Measurements from ENCODE around the gene STARD5. TPM values are rescaled to one million over a fixed set of nuclear protein-coding genes. Genes with fewer than 3 reads are reported as not detected.

The STARD5 gene
- total RNA-seq, 1 experiment from 2014 or later = 1.0 TPM

GRCh38 chr15:81363718-81364500 is 40.0 kb upstream of the STARD5 start:
- no peak for TF ChIP-seq CTCF (IDR thresholded peaks at IDR 0.05; ENCODE audit: insufficient read depth in 1 of 2, low read depth in 1 of 2, low read length in 1 of 2, severe bottlenecking in 1 of 2, unreplicated experiment in 1 of 2)
- no peak overlapping the region for H3K27ac Mint-ChIP-seq (ENCODE audit: unreplicated experiment)
- Histone ChIP-seq H3K27me3 (replicated peaks; ENCODE audit: control insufficient read depth, insufficient read depth, low read length) (no peaks in the 10 kb centered on the region), H3K4me1 (no peaks in the 10 kb centered on the region), H3K9me3 (no peaks in the 10 kb centered on the region), H3K4me3 (ENCODE audit: low read depth, low read length) (no peak overlapping the region), H3K36me3 (ENCODE audit: control insufficient read depth, insufficient read depth, low read length) (no peaks in the 10 kb centered on the region)
- DNase-seq = no peak
- H3K27me3 Mint-ChIP-seq (ENCODE audit: insufficient read depth, unreplicated experiment) = peaks cover 2% of the 10 kb centered on the region
- H3K9me3 Mint-ChIP-seq (ENCODE audit: unreplicated experiment) = no peaks in the 10 kb centered on the region
- H3K4me1 Mint-ChIP-seq (ENCODE audit: low read depth, unreplicated experiment) = no peaks in the 10 kb centered on the region
- H3K4me3 Mint-ChIP-seq (ENCODE audit: unreplicated experiment) = no peak overlapping the region
- H3K36me3 Mint-ChIP-seq (ENCODE audit: insufficient read depth, unreplicated experiment) = no peaks in the 10 kb centered on the region
- intact Hi-C loops (cut with micrococcal nuclease; ENCODE audit: unreplicated experiment) = no loop called here
- no TSS peak for BruUV-seq (replicated peaks)
- CTCF ChIA-PET = no interaction called here
- POLR2A ChIA-PET = no interaction called here

- intact Hi-C loops (cut with micrococcal nuclease; ENCODE audit: unreplicated experiment) = no loop called here
- peaks cover 2% of the 10 kb centered on the region for H3K27me3 Mint-ChIP-seq (ENCODE audit: insufficient read depth, unreplicated experiment)
- Histone ChIP-seq H3K4me1 (no peaks in the 10 kb centered on the region), H3K9me3 (no peaks in the 10 kb centered on the region), H3K4me3 (ENCODE audit: low read depth, low read length) (no peak overlapping the region), H3K27me3 (replicated peaks; ENCODE audit: control insufficient read depth, insufficient read depth, low read length) (no peaks in the 10 kb centered on the region), H3K36me3 (ENCODE audit: control insufficient read depth, insufficient read depth, low read length) (no peaks in the 10 kb centered on the region)
- POLR2A ChIA-PET = no interaction called here
- no TSS peak for BruUV-seq (replicated peaks)
- no peak for TF ChIP-seq CTCF (IDR thresholded peaks at IDR 0.05; ENCODE audit: insufficient read depth in 1 of 2, low read depth in 1 of 2, low read length in 1 of 2, severe bottlenecking in 1 of 2, unreplicated experiment in 1 of 2)
- H3K27ac Mint-ChIP-seq (ENCODE audit: unreplicated experiment) = no peak overlapping the region
- CTCF ChIA-PET = no interaction called here
- no peaks in the 10 kb centered on the region for H3K9me3 Mint-ChIP-seq (ENCODE audit: unreplicated experiment)
- H3K4me1 Mint-ChIP-seq (ENCODE audit: low read depth, unreplicated experiment) = no peaks in the 10 kb centered on the region
- no peaks in the 10 kb centered on the region for H3K36me3 Mint-ChIP-seq (ENCODE audit: insufficient read depth, unreplicated experiment)
- H3K4me3 Mint-ChIP-seq (ENCODE audit: unreplicated experiment) = no peak overlapping the region
- no peak for DNase-seq
These were observed 39.3 kb upstream of the STARD5 start for GRCh38 chr15:81363276-81363675.

GRCh38 chr15:81362790-81363189 is 38.8 kb upstream of the STARD5 start:
- no peak for TF ChIP-seq CTCF (IDR thresholded peaks at IDR 0.05; ENCODE audit: insufficient read depth in 1 of 2, low read depth in 1 of 2, low read length in 1 of 2, severe bottlenecking in 1 of 2, unreplicated experiment in 1 of 2)
- Mint-ChIP-seq H3K27ac (ENCODE audit: unreplicated experiment) (no peak overlapping the region), H3K4me1 (ENCODE audit: low read depth, unreplicated experiment) (no peaks in the 10 kb centered on the region), H3K9me3 (ENCODE audit: unreplicated experiment) (no peaks in the 10 kb centered on the region), H3K4me3 (ENCODE audit: unreplicated experiment) (no peak overlapping the region), H3K27me3 (ENCODE audit: insufficient read depth, unreplicated experiment) (peaks cover 2% of the 10 kb centered on the region), H3K36me3 (ENCODE audit: insufficient read depth, unreplicated experiment) (no peaks in the 10 kb centered on the region)
- H3K4me1 ChIP-seq = no peaks in the 10 kb centered on the region
- no peaks in the 10 kb centered on the region for H3K9me3 ChIP-seq
- no peaks in the 10 kb centered on the region for H3K27me3 ChIP-seq (replicated peaks; ENCODE audit: control insufficient read depth, insufficient read depth, low read length)
- CTCF ChIA-PET = interaction anchor here (0.6 kb wide), 1 partner anchor 88 kb away, joined by 3 read pairs; no protein-coding TSS in a partner anchor
- no TSS peak for BruUV-seq (replicated peaks)
- intact Hi-C loops (cut with micrococcal nuclease; ENCODE audit: unreplicated experiment) = no loop called here
- POLR2A ChIA-PET = no interaction called here
- DNase-seq = no peak
- no peak overlapping the region for H3K4me3 ChIP-seq (ENCODE audit: low read depth, low read length)
- no peaks in the 10 kb centered on the region for H3K36me3 ChIP-seq (ENCODE audit: control insufficient read depth, insufficient read depth, low read length)

All from Caco-2 (cell line).